Ovary (tissue), 3 donors: ENCODE data around the gene PRSS21.

Experiments used
- POLR2A ChIP-seq: fragments of 450-650 bp; IDR thresholded peaks from one replicate; pipeline ENCODE4 v1.6.1; 2017; ENCODE audit warnings: antibody characterized with exemption, mild to moderate bottlenecking, moderate library complexity
- TF ChIP-seq, protein P1 (sequence below), 3 donors: fragments of 450-650 bp in 2 of 3; fragments of 200-600 bp in 1 of 3; IDR thresholded peaks; one replicate each; pipeline versions ENCODE4 v1.5.1 to v1.8.0; 2016 to 2022; ENCODE audit warnings: antibody characterized with exemption in 3 of 3, mild to moderate bottlenecking in 1 of 3
- donor health status: DM: no; HTN: no; CAD: no.

DNA sequence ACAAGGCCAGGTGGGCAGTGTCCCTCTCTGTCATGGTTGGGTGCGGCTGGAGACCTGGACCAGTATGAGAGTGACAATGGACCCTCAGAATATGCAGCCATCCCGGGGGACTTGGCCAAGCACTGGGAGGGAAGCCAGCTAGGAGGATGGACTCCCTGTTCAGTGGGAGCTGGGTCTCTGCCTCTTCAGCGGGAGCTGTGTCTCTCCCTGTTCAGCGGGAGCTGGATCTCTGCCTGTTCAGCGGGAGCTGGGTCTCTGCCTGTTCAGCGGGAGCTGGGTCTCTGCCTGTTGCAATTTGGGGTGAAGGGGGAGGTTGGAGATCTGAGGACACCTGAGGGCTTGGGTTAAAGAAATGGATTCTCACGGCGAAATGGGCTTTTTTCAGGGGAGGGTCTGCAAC is 25.9 kb upstream of the PRSS21 start:
- TF ChIP-seq, protein P1, sequence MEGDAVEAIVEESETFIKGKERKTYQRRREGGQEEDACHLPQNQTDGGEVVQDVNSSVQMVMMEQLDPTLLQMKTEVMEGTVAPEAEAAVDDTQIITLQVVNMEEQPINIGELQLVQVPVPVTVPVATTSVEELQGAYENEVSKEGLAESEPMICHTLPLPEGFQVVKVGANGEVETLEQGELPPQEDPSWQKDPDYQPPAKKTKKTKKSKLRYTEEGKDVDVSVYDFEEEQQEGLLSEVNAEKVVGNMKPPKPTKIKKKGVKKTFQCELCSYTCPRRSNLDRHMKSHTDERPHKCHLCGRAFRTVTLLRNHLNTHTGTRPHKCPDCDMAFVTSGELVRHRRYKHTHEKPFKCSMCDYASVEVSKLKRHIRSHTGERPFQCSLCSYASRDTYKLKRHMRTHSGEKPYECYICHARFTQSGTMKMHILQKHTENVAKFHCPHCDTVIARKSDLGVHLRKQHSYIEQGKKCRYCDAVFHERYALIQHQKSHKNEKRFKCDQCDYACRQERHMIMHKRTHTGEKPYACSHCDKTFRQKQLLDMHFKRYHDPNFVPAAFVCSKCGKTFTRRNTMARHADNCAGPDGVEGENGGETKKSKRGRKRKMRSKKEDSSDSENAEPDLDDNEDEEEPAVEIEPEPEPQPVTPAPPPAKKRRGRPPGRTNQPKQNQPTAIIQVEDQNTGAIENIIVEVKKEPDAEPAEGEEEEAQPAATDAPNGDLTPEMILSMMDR (IDR thresholded peaks at IDR 0.05), result no peak
- no peak for TF ChIP-seq POLR2A
